Measurements from ENCODE around the gene IL1RAPL1.

The IL1RAPL1 gene

GRCh38 chrX:29491659-29492058 lies 904.4 kb downstream of the IL1RAPL1 start:
- DNase-seq (ENCODE audit: low spot score) (no peak), FAIRE-seq (no peak)

GRCh38 chrX:29496636-29497180 lies 909.5 kb downstream of the IL1RAPL1 start:
- no peak for FAIRE-seq
- DNase-seq (ENCODE audit: low spot score): no peak

GRCh38 chrX:29506729-29507128 lies 919.5 kb downstream of the IL1RAPL1 start:
- DNase-seq (ENCODE audit: low spot score) (no peak), FAIRE-seq (no peak)

GRCh38 chrX:29518100-29518499 lies 930.9 kb downstream of the IL1RAPL1 start:
- FAIRE-seq: no peak
- DNase-seq (ENCODE audit: low spot score): no peak

DNA sequence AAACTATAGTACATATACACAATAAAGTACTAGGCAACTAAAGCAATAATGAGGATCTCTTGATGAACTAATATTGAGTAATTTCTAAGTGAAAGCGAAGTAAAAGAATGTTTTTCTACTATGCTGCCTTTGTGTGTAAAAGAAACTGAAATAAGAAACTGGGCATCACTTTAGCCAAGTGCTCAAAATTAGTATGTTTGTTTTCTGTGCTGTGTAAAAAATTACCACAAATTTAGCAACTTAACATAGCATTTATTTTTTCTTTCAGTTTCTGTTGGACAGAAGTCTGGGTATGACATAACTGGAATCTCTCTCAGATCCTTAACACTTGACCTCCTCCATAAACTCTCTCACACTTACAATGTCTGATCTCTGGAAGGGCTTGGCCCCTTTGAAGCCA lies 941.0 kb downstream of the IL1RAPL1 start:
- FAIRE-seq (no peak), DNase-seq (ENCODE audit: low spot score) (no peak)

GRCh38 chrX:29530501-29530900 lies 943.3 kb downstream of the IL1RAPL1 start:
- no peak for FAIRE-seq
- no peak for DNase-seq (ENCODE audit: low spot score)

DNA sequence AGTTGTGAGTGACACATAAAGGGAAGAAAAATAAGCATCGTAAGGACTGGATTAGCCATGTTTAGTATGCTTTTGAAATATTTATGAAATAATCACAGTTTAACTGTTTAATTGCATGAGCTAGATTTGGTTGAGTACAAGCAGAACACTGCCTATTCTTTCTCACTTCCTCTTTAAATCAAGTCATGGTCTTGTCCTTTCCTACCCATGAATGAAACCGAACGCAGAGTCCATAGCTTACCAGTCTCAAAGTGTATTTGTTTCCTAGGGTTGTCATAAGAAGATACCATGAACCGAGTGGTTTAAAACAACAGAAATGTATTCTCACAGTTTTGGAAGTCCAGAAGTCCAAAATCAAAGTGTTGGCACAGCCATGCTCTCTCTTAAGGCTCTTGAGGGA lies 944.1 kb downstream of the IL1RAPL1 start:
- DNase-seq (ENCODE audit: low spot score) (no peak), FAIRE-seq (no peak)

DNA sequence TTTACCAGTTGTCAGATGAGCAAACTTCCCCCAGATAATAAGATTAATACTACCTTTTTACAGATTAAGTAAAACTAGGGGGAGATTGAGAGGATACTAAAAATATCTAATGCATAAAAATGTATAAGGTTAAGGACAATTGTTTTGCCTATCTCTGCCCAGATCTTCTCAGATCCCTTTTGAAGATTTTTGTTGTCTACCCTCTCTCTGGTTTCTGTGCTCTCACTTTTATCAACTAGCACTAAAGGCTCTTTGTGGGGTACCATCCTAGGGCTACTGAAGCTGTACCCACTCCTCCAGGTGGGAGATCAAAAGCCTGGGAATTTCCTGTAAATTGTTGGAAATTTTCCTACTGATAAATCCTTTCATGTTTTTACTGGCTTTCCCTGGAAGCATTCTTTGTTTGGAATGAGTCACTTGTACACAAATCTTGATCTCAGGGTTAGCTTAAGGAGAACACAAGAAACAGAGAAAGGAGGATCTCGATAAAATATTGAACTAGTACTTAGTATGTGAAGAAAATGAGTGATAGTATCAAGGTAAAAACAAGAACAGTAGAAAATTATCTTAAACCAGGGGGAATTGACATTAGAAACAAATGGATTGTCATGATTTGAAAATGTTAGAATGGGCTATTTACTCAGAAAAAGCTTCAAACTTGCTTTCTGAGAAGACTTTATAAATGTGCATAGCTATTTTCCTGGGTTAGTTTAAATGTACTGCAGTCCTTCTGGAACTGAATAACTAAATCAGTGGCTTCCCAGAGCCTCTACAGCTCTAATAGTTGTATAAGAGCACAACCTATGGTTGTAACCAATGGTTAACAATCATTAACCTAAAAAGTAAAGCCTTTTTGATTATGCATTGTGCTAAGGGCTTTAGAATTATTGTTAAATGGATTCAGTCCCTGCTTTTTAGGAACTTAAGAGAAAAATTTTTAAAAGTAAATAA lies 948.2 kb downstream of the IL1RAPL1 start:
- FAIRE-seq (no peak), DNase-seq (ENCODE audit: low spot score) (peak; percentile 2)

- DNase-seq (ENCODE audit: low spot score): no peak
- no peak for FAIRE-seq
Measured at GRCh38 chrX:29541038-29541437, 953.8 kb downstream of the IL1RAPL1 start.

GRCh38 chrX:29542152-29542551 lies 954.9 kb downstream of the IL1RAPL1 start:
- no peak for FAIRE-seq
- no peak for DNase-seq (ENCODE audit: low spot score)

DNA sequence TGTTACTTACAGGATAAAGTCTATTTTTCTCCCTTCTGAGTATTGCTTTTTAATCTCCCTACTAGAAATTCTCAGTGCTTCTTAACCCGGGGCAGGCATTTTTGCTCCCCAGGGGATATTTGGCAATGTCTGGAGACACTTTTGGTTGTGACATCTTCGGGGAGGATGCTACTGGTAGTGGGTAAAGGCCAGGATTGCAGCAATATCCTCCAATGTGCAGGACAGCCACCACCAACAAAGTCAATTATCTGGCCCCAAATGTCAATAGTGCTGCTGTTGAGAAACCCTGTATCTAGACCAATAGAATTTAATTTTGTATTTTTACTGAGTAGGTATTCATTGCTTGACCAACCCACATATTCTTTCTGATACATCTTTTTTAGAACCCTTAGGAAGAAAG lies 958.6 kb downstream of the IL1RAPL1 start:
- DNase-seq (ENCODE audit: low spot score): no peak
- FAIRE-seq: no peak

DNA sequence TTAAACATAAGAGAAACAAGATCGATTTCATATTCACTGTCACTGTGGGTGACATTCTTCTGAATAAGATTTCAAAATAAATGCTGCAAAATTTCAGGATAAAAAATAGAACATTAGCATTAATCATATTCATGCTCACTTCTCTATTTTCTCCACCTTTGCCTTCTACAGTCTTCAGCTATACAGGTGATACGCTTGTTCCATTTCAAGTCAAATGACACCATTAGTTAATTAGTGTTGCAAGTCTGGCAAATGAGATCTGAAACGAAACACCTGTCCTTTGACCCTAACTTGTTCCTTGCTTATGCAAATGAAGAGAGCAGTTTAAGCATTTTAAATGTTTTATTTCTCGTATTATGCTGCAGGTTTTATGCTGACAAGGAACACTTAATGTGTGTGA lies 960.6 kb downstream of the IL1RAPL1 start:
- FAIRE-seq (no peak), DNase-seq (ENCODE audit: low spot score) (no peak)

GRCh38 chrX:29553542-29553941 lies 966.3 kb downstream of the IL1RAPL1 start:
- FAIRE-seq (no peak), DNase-seq (ENCODE audit: low spot score) (no peak)

DNA sequence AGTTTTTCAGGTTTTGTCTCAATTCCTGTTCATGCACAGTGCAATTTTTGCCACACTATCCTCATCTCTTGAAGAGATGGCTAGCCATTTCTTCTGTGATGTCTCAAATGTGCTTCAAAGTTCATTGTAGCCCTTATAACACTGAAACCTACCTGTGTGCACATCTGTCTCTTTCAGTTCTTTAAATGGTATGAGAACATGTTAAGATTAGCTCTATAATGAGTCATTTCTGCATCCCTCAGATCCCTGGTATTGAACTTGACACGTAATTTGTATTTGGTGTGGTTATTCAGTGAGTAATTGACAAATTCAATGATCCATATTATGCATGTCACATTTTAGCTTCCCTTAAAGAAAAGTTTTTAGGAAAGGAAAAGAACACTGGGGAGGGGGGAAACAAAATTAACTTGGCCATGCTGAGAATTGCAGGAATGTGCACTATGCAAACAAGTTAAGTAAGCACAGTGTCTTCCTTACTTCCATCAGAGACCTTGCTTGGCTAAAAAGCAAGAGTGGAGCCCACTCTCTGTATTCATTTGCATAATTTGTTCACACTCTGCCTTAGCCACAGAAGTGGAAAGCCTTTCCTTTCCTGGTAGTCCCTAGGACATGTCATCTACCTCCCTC lies 968.3 kb downstream of the IL1RAPL1 start:
- no peak for FAIRE-seq

DNA sequence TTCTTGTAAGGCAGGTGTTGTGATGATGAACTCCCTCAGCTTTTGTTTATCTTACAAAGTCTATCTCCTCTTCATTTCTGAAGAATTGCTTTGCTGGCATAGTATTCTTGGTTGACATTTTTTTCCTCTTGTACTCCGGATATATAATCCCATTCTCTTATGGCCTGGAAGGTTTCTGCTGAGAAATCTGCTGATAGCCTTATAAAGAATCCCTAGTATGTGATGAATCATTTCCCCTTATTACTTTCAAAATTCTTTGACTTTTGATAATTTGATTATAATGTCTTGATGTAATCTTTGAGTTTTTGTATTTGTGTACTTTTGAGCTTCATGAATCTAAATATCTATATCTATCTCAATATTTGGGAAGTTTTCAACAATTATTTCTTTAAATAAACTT lies 972.8 kb downstream of the IL1RAPL1 start:
- FAIRE-seq: no peak
- DNase-seq (ENCODE audit: low spot score): no peak

More for the DNA sequence above, 968.3 kb downstream of the IL1RAPL1 start:
- no peak for DNase-seq (ENCODE audit: low spot score)

- FAIRE-seq (no peak), DNase-seq (ENCODE audit: low spot score) (no peak)
Measured at GRCh38 chrX:29561417-29561816, 974.2 kb downstream of the IL1RAPL1 start.

DNA sequence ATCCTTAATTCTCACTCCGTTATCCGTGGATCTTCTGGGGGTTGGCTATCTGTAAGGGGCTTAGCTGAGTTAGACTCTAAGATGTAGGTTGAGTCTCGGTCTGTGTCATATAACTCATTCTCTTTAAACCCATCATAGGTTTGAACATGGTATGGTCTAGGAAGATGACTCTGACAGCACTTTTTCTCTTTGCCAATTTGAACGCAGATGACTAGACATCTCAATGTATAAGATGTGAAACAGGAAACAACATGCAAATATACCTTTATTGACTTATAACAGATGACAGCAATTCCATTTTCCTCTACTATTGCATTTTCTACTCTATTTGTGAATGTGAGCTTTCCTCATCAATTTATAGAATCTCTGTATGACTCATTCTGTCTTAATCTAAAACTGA lies 993.3 kb downstream of the IL1RAPL1 start:
- DNase-seq (ENCODE audit: low spot score) (no peak), FAIRE-seq (no peak)

GRCh38 chrX:29581223-29581622 lies 994.0 kb downstream of the IL1RAPL1 start:
- no peak for FAIRE-seq
- no peak for DNase-seq (ENCODE audit: low spot score)

DNA sequence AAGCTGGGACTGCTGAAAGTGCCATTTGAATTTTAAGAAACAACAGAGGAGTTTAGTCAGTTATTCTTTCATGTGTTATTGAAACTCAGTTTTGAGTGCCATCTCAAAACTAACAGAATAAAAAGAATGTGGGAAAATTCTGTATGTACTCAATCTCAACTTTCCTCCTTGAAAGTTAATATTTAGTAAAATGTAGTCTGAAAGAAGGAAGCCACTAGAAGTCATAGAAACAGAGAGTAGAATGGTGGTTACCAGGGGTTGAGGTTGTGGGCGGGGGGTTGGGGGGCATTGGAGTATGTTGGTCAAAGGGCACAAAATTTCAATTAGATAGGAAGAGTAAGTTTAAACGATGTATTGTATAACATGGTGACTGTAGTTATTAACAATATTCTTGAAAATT lies 999.9 kb downstream of the IL1RAPL1 start:
- FAIRE-seq (no peak), DNase-seq (ENCODE audit: low spot score) (no peak)

GRCh38 chrX:29590921-29591320 lies 1003.7 kb downstream of the IL1RAPL1 start:
- FAIRE-seq (no peak), DNase-seq (ENCODE audit: low spot score) (no peak)

DNA sequence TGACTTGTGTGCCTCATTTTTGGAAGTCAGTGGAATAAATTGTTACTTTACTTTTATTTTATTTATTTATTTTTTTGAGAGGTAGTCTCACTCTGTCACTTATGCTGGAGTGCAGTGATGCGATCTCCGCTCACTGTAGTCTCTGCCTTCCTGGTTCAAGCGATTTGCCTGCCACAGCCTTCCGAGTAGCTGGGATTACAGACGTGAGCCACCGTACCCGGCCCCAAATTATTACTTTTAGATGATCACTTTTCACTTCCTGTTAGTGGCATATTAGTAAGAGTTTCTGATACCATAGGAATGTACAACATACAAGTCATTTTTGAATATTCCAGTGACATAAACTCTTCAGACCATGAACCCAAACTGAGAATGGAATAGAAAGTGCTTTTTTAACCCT lies 1017.1 kb downstream of the IL1RAPL1 start:
- FAIRE-seq (no peak), DNase-seq (ENCODE audit: low spot score) (no peak)

DNA sequence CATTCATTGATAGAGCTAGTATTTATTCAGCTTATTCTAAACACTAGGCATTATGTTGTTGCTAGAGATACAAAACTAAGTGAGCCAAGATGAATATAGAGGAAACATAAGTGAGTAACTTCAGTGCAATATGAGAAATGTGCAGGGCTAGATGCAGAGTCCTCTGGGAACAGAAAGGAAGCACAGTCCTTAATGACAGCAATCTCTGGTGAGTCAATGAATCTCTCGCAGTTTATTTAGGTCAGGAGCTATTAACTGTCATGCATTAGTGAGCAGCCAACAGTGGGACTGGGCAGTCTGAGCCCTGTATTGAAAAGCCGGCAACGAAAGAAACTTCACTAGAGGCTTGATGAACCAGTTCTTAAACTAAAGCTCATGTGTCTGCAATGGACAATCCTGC lies 1030.0 kb downstream of the IL1RAPL1 start:
- DNase-seq (ENCODE audit: low spot score) (no peak), FAIRE-seq (no peak)

GRCh38 chrX:29617725-29618124 lies 1030.5 kb downstream of the IL1RAPL1 start:
- FAIRE-seq: no peak
- no peak for DNase-seq (ENCODE audit: low spot score)
